Myocyte (in vitro differentiated cells): Measurements from ENCODE around the gene DYNC2LI1. TPM values are rescaled to one million over a fixed set of nuclear protein-coding genes. Genes with fewer than 3 reads are reported as not detected.
A peak's percentile ranks its signal among the peaks of the same experiment; 100 is the strongest.
"Not testable (repeated sequence)": the region's sequence is repeated elsewhere in the genome, so short reads cannot be mapped to it uniquely, and the experiment has no call there.

Experiments used
- DNase-seq: peaks from one replicate; pipeline ENCODE4 v3.0.0-alpha.2; 2012; ENCODE audit warnings: low read depth
- polyA plus RNA-seq: library from polyadenylated mRNA; unstranded; fragments of >200 nt; gene quantifications from one replicate; pipeline ENCODE4 v1.2.1, GENCODE V29; 2012; ENCODE audit warnings: missing spikeins
- total RNA-seq: library from RNA; depleted of rRNA; stranded (reverse); fragments of >200 nt; gene quantifications from 2 replicates; pipeline ENCODE4 v1.2.3, GENCODE V29; 2014

Gene DYNC2LI1
- total RNA-seq: 24.7 and 29.0 TPM in 2 replicates
- polyA plus RNA-seq: 12.1 TPM

- peak; percentile 94 for DNase-seq
These were observed at the start of gene DYNC2LI1 for GRCh38 chr2:43773876-43774613. DYNC2LI1 (plus strand) TSS chr2:43774039; CDS start chr2:43774139, 100 bp downstream.

GRCh38 chr2:43724728-43725526, 48.9 kb upstream of the DYNC2LI1 start:
- DNase-seq: no peak

GRCh38 chr2:43725711-43726246, 48.1 kb upstream of the DYNC2LI1 start:
- DNase-seq: no peak

GRCh38 chr2:43726961-43727633, 46.7 kb upstream of the DYNC2LI1 start:
- not testable (repeated sequence) for DNase-seq

GRCh38 chr2:43727634-43728014, 46.2 kb upstream of the DYNC2LI1 start:
- no peak for DNase-seq

GRCh38 chr2:43729491-43730174, 44.2 kb upstream of the DYNC2LI1 start:
- DNase-seq: no peak

GRCh38 chr2:43731211-43731610, 42.6 kb upstream of the DYNC2LI1 start:
- DNase-seq: no peak

- DNase-seq: no peak
These were observed 37.2 kb upstream of the DYNC2LI1 start for GRCh38 chr2:43736637-43737036.

GRCh38 chr2:43737097-43737854, 36.6 kb upstream of the DYNC2LI1 start:
- DNase-seq: peak; percentile 31

GRCh38 chr2:43737855-43738254, 36.0 kb upstream of the DYNC2LI1 start:
- DNase-seq: no peak

GRCh38 chr2:43738257-43738656, 35.6 kb upstream of the DYNC2LI1 start:
- no peak for DNase-seq

GRCh38 chr2:43743706-43744105, 30.1 kb upstream of the DYNC2LI1 start:
- DNase-seq: no peak

GRCh38 chr2:43745457-43745856, 28.4 kb upstream of the DYNC2LI1 start:
- DNase-seq: peak; percentile 51

- DNase-seq: no peak
These were observed 25.5 kb upstream of the DYNC2LI1 start for GRCh38 chr2:43748333-43748732.

- no peak for DNase-seq
These were observed 24.3 kb upstream of the DYNC2LI1 start for GRCh38 chr2:43749583-43749982.

GRCh38 chr2:43751476-43751990, 22.3 kb upstream of the DYNC2LI1 start:
- DNase-seq: no peak

- no peak for DNase-seq
These were observed 21.5 kb upstream of the DYNC2LI1 start for GRCh38 chr2:43752302-43752701.

- DNase-seq: peak; percentile 80
These were observed 19.7 kb upstream of the DYNC2LI1 start for GRCh38 chr2:43754180-43754579.

- peak; percentile 48 for DNase-seq
These were observed 15.1 kb upstream of the DYNC2LI1 start for GRCh38 chr2:43758739-43759138.

- peak; percentile 64 for DNase-seq
These were observed 14.6 kb upstream of the DYNC2LI1 start for GRCh38 chr2:43759195-43759594.
